ENCODE data around the gene TRIM14.

DNA sequence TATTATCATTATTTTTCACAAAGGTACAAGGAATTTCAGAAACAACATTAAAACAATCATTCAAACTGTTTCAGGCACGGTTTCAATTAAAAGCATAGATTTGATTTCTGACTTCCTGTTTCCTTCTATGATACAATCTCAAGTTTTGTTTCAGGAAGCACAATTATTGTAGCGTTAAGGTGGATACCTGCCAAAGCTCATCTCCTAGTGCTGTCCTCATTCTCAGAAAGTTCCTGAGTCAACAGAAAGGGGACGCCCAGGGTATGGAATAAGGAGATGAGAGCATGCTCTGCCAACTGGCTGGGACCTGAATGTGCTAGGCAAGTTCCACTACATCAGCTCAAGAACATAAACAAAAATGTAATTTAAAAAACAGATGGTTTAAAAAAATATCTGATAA, 2.0 kb upstream of the TRIM14 start:
- TF ChIP-seq FOXM1 (IDR thresholded peaks at IDR 0.05; ENCODE audit: borderline replicate concordance) (no peak), ZNF384 (IDR thresholded peaks at IDR 0.05) (no peak), ARNT (IDR thresholded peaks at IDR 0.05) (no peak), FOXK2 (IDR thresholded peaks at IDR 0.05) (no peak), HDGF (IDR thresholded peaks at IDR 0.05; ENCODE audit: borderline replicate concordance) (no peak), FOXA1 (IDR thresholded peaks at IDR 0.05) (no peak)
- TF ChIP-seq, protein P1, sequence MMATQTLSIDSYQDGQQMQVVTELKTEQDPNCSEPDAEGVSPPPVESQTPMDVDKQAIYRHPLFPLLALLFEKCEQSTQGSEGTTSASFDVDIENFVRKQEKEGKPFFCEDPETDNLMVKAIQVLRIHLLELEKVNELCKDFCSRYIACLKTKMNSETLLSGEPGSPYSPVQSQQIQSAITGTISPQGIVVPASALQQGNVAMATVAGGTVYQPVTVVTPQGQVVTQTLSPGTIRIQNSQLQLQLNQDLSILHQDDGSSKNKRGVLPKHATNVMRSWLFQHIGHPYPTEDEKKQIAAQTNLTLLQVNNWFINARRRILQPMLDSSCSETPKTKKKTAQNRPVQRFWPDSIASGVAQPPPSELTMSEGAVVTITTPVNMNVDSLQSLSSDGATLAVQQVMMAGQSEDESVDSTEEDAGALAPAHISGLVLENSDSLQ (IDR thresholded peaks at IDR 0.05), result no peak

All from HEK293T (cell line).